H1 (cell line): Measurements from ENCODE around the gene USB1. TPM values are rescaled to one million over a fixed set of nuclear protein-coding genes. Genes with fewer than 3 reads are reported as not detected.

Experiments used
- CTCF ChIA-PET: fragments of 300-600 bp; sonication (Branson Sonifier 250); formaldehyde crosslinking; loops from one replicate; lab custom pipeline; 2021; ENCODE audit not compliant: partially characterized antibody; lab: Charles Lee
- POLR2A ChIA-PET: fragments of 300-600 bp; sonication (Branson Sonifier 250); formaldehyde crosslinking; loops from one replicate; lab custom pipeline; 2021; ENCODE audit warnings: inconsistent platforms; ENCODE audit not compliant: partially characterized antibody; lab: Charles Lee
- DNase-seq, 2 experiments: peaks; one replicate each; pipeline versions ENCODE4 v3.0.0 to v3.0.0-alpha.2; 2010 to 2022; ENCODE audit warnings: low spot score in 2 of 2, low read depth in 1 of 2, mixed read lengths in 1 of 2
- FAIRE-seq: peaks from 2 replicates; lab custom pipeline; 2011; peaks lifted over from hg19 to GRCh38; lab: Jason Lieb, UNC
- H2AFZ ChIP-seq: 2 replicates; pipeline ENCODE4 v1.8.1; 2012; ENCODE audit warnings: low read length, inconsistent platforms
- H2AK5ac ChIP-seq: 2 replicates; pipeline ENCODE4 v1.6.1; 2013; ENCODE audit warnings: low read depth, low read length
- H2BK120ac ChIP-seq: replicated peaks from 2 replicates; pipeline ENCODE3; 2013; ENCODE audit warnings: low read depth, low read length, inconsistent platforms
- H2BK12ac ChIP-seq: 2 replicates; pipeline ENCODE4 v1.6.1; 2013; ENCODE audit warnings: low read depth, low read length
- H2BK15ac ChIP-seq: 2 replicates; pipeline ENCODE4 v1.6.1; 2013; ENCODE audit warnings: low read length
- H2BK20ac ChIP-seq: 2 replicates; pipeline ENCODE4 v1.6.1; 2013; ENCODE audit warnings: low read length
- H2BK5ac ChIP-seq: 2 replicates; pipeline ENCODE4 v1.6.1; 2013; ENCODE audit warnings: low read depth, low read length
- H3K14ac ChIP-seq: 2 replicates; pipeline ENCODE4 v1.6.1; 2013; ENCODE audit warnings: inconsistent platforms; ENCODE audit not compliant: insufficient read length
- H3K18ac ChIP-seq: 2 replicates; pipeline ENCODE4 v1.6.1; 2013; ENCODE audit warnings: low read length; ENCODE audit errors: extremely low read depth
- H3K23ac ChIP-seq: 2 replicates; pipeline ENCODE4 v1.6.1; 2013; ENCODE audit warnings: inconsistent platforms; ENCODE audit not compliant: insufficient read length
- H3K23me2 ChIP-seq: 2 replicates; pipeline ENCODE4 v1.6.1; 2013; ENCODE audit warnings: low read depth, low read length
- H3K27ac ChIP-seq: 2 replicates; pipeline ENCODE4 v1.6.1; 2011; ENCODE audit warnings: low read depth, low read length, inconsistent platforms
- H3K27me3 ChIP-seq, 4 experiments: replicated peaks in 1 of 4; 1 replicate in 1 of 4; 2 replicates in 3 of 4; pipeline versions ENCODE4 v1.6.1 to v1.8.1; 2011 to 2013; ENCODE audit warnings: low read length in 3 of 4, mild to moderate bottlenecking in 3 of 4, inconsistent platforms in 2 of 4, mixed read lengths in 2 of 4, moderate library complexity in 1 of 4; ENCODE audit not compliant: control insufficient read depth in 3 of 4, insufficient read depth in 3 of 4; ENCODE audit errors: extremely low read depth in 1 of 4
- H3K36me3 ChIP-seq, 4 experiments: 2 replicates each; pipeline versions ENCODE4 v1.6.1 to v1.8.1; 2011 to 2013; ENCODE audit warnings: mild to moderate bottlenecking in 4 of 4, low read length in 3 of 4, moderate library complexity in 2 of 4, control low read depth in 1 of 4, inconsistent platforms in 1 of 4; ENCODE audit not compliant: insufficient read depth in 4 of 4, control insufficient read depth in 2 of 4
- H3K4ac ChIP-seq: replicated peaks from 2 replicates; pipeline ENCODE3; 2013; ENCODE audit warnings: low read length, low read depth, mixed read lengths, inconsistent platforms; ENCODE audit not compliant: insufficient read length
- H3K4me1 ChIP-seq, 4 experiments: replicated peaks in 1 of 4; 1 replicate in 1 of 4; 2 replicates in 3 of 4; pipeline versions ENCODE4 v1.6.1 to v1.8.1; 2011 to 2013; ENCODE audit warnings: low read length in 3 of 4, inconsistent platforms in 2 of 4, mixed read lengths in 1 of 4; ENCODE audit not compliant: insufficient read depth in 4 of 4, control insufficient read depth in 3 of 4
- H3K4me2 ChIP-seq, 2 experiments: 2 replicates each; pipeline versions ENCODE4 v1.6.1 to v1.8.1; 2011 to 2013; ENCODE audit warnings: low read depth in 2 of 2, low read length in 2 of 2, control low read depth in 1 of 2, inconsistent platforms in 1 of 2, mild to moderate bottlenecking in 1 of 2; ENCODE audit not compliant: insufficient read depth in 1 of 2
- H3K4me3 ChIP-seq, 4 experiments: fragments of 200-600, 300-600 bp in 1 of 4; sonication (generic), shearing (Covaris generic), sonication (Bioruptor Twin) in 1 of 4; 2 replicates each; pipeline versions ENCODE4 v1.5.1 to v1.8.1; 2011 to 2016; ENCODE audit warnings: low read length in 4 of 4, low read depth in 3 of 4, control low read depth in 2 of 4, inconsistent platforms in 2 of 4, mild to moderate bottlenecking in 2 of 4, mixed read lengths in 1 of 4, moderate library complexity in 1 of 4; ENCODE audit not compliant: insufficient read depth in 2 of 4; ENCODE audit errors: extremely low read depth in 1 of 4
- H3K56ac ChIP-seq: replicated peaks from 2 replicates; pipeline ENCODE3; 2013; ENCODE audit warnings: low read depth, mild to moderate bottlenecking, mixed read lengths, low read length, inconsistent platforms; ENCODE audit not compliant: insufficient read length
- H3K79me1 ChIP-seq: 2 replicates; pipeline ENCODE4 v1.6.1; 2013; ENCODE audit warnings: low read depth, low read length, control low read depth
- H3K79me2 ChIP-seq, 2 experiments: 2 replicates each; pipeline versions ENCODE4 v1.6.1 to v1.8.1; 2012 to 2013; ENCODE audit warnings: low read length in 2 of 2, mild to moderate bottlenecking in 2 of 2, inconsistent platforms in 1 of 2; ENCODE audit not compliant: insufficient read depth in 2 of 2, control insufficient read depth in 1 of 2
- H3K9ac ChIP-seq, 4 experiments: replicated peaks in 1 of 4; 1 replicate in 1 of 4; 2 replicates in 3 of 4; pipeline versions ENCODE4 v1.6.1 to v1.8.1; 2011 to 2013; ENCODE audit warnings: low read depth in 3 of 4, low read length in 3 of 4, control low read depth in 2 of 4, mild to moderate bottlenecking in 2 of 4, moderate library complexity in 2 of 4, inconsistent platforms in 1 of 4; ENCODE audit errors: extremely low read depth in 1 of 4
- H3K9me3 ChIP-seq, 2 experiments: 2 replicates each; pipeline versions ENCODE4 v1.6.1 to v1.8.1; 2012 to 2013; ENCODE audit warnings: mild to moderate bottlenecking in 2 of 2, moderate library complexity in 2 of 2, control low read depth in 1 of 2, inconsistent platforms in 1 of 2, low read depth in 1 of 2, low read length in 1 of 2, mixed read lengths in 1 of 2; ENCODE audit not compliant: insufficient read depth in 2 of 2
- H4K20me1 ChIP-seq, 2 experiments: replicated peaks in 1 of 2; 2 replicates each; pipeline versions ENCODE3 to v1.8.1; 2011 to 2013; ENCODE audit warnings: inconsistent platforms in 2 of 2, low read length in 2 of 2, mild to moderate bottlenecking in 1 of 2; ENCODE audit not compliant: insufficient read depth in 2 of 2, control insufficient read depth in 1 of 2
- H4K5ac ChIP-seq: 2 replicates; pipeline ENCODE4 v1.6.1; 2013; ENCODE audit warnings: low read length, low read depth, mixed read lengths, inconsistent platforms; ENCODE audit not compliant: insufficient read length
- H4K8ac ChIP-seq: 2 replicates; pipeline ENCODE4 v1.8.0; 2013; ENCODE audit warnings: mild to moderate bottlenecking, moderate library complexity, low read length, inconsistent platforms; ENCODE audit not compliant: insufficient read depth; ENCODE audit errors: extremely low read depth
- H4K91ac ChIP-seq: replicated peaks from 2 replicates; pipeline ENCODE3; 2013; ENCODE audit warnings: low read length, mixed read lengths, inconsistent platforms; ENCODE audit not compliant: insufficient read length
- BRCA1 ChIP-seq: IDR thresholded peaks from 2 replicates; pipeline ENCODE4 v1.6.1; 2012; ENCODE audit warnings: low read depth, low read length, improper control_type of control experiment
- KDM5A ChIP-seq: fragments of 200-600 bp; IDR thresholded peaks from 2 replicates; pipeline ENCODE4 v1.7.1; 2012; ENCODE audit warnings: mild to moderate bottlenecking, low read length, inconsistent platforms, mixed read lengths
- WGBS, 2 experiments: shearing (Covaris generic) in 1 of 2; methylation state at CpG; one replicate each; pipeline versions ENCODE4 v1.1.6 to v1.1.7; 2013 to 2015; ENCODE audit warnings: low lambda C conversion rate in 2 of 2, mixed read lengths in 2 of 2, inconsistent platforms in 1 of 2, low coverage in 1 of 2, missing lambda C conversion rate in 1 of 2; ENCODE audit not compliant: insufficient replicate concordance in 2 of 2, insufficient coverage in 1 of 2, insufficient read length in 1 of 2; ENCODE audit errors: extremely low coverage in 1 of 2, missing lambda C conversion rate in 1 of 2; 5-methylcytosine and 5-hydroxymethylcytosine counted together
- long read RNA-seq, 2 experiments: library from RNA in 1 of 2; library from capped mRNA in 1 of 2; stranded (forward); transcript quantifications; one replicate each; pipeline ENCODE4 v2.0.0, GENCODE V29; 2021; ENCODE audit warnings: inconsistent platforms in 1 of 2
- polyA minus RNA-seq, 3 experiments: library from RNA; depleted of rRNA, polyadenylated mRNA; stranded (reverse); fragments of >200 nt; gene quantifications; 1 replicate in 2 of 3; 2 replicates in 1 of 3; pipeline ENCODE4 v1.2.3, GENCODE V29; 2011
- polyA plus RNA-seq, 7 experiments: library from polyadenylated mRNA; depleted of rRNA in 3 of 7; stranded (reverse) in 5 of 7; unstranded in 2 of 7; fragments of >200 nt in 5 of 7; fragments of 200-250 nt in 2 of 7; gene quantifications; 1 replicate in 5 of 7; 2 replicates in 1 of 7; 4 replicates in 1 of 7; pipeline versions ENCODE4 v1.2.1 to v1.2.3, GENCODE V29; 2011 to 2013; ENCODE audit warnings: missing spikeins in 2 of 7, mixed read lengths in 2 of 7
- total RNA-seq: library from RNA; stranded (reverse); fragmentation: NEBNext Ultra II Directional; extraction: Animal tissue kit (Norgen Biotek cat#: 25700); gene quantifications from 2 replicates; pipeline ENCODE4 v1.2.1, GENCODE V29; 2021
- TF ChIP-seq, protein P1 (sequence below), 3 experiments: IDR thresholded peaks; 1 replicate in 2 of 3; 2 replicates in 1 of 3; pipeline versions ENCODE4 v1.5.1 to v1.6.1; 2011; ENCODE audit warnings: low read length in 3 of 3, mild to moderate bottlenecking in 3 of 3, inconsistent platforms in 2 of 3, low read depth in 1 of 3, moderate library complexity in 1 of 3; ENCODE audit not compliant: insufficient read depth in 1 of 3; ENCODE audit errors: control extremely low read depth in 1 of 3

Gene USB1, protein sequence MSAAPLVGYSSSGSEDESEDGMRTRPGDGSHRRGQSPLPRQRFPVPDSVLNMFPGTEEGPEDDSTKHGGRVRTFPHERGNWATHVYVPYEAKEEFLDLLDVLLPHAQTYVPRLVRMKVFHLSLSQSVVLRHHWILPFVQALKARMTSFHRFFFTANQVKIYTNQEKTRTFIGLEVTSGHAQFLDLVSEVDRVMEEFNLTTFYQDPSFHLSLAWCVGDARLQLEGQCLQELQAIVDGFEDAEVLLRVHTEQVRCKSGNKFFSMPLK
- total RNA-seq (65.4 and 72.9 TPM in 2 replicates), polyA plus RNA-seq (2011; rRNA removed) (75.9 and 81.0 TPM in 2 replicates), polyA minus RNA-seq (2011; rRNA and poly(A)+ RNA removed) (59.7 and 77.6 TPM in 2 replicates)
- polyA plus RNA-seq (2011; cell fraction: cytosol; rRNA removed), result 70.6 TPM
- 50.0 TPM for polyA plus RNA-seq (2011; cell fraction: nucleus; rRNA removed)
- polyA plus RNA-seq (2012, experiment 1 of 2), result 66.1 to 74.2 TPM (median 69.6 TPM) in 4 replicates
- 55.9 TPM for polyA plus RNA-seq (2012, experiment 2 of 2)
- 47.0 TPM for polyA plus RNA-seq (2013, experiment 1 of 2)
- 48.2 TPM for polyA plus RNA-seq (2013, experiment 2 of 2)
- 85.1 TPM for polyA minus RNA-seq (2011; cell fraction: cytosol; rRNA and poly(A)+ RNA removed)
- 41.5 TPM for polyA minus RNA-seq (2011; cell fraction: nucleus; rRNA and poly(A)+ RNA removed)
- long read RNA-seq, experiment 1, partial matches to known transcripts, result 39 of 45 reads
- long read RNA-seq, experiment 1, other reads (novel, unspliced or antisense), result 0 of 45 reads
- long read RNA-seq, experiment 2, transcript USB1-201 (7 exons, 2,282 nt), result major isoform, 64 of 79 reads
- long read RNA-seq, experiment 2, partial matches to known transcripts, result 3 of 79 reads
- long read RNA-seq, experiment 2, other reads (novel, unspliced or antisense), result 7 of 79 reads

DNA sequence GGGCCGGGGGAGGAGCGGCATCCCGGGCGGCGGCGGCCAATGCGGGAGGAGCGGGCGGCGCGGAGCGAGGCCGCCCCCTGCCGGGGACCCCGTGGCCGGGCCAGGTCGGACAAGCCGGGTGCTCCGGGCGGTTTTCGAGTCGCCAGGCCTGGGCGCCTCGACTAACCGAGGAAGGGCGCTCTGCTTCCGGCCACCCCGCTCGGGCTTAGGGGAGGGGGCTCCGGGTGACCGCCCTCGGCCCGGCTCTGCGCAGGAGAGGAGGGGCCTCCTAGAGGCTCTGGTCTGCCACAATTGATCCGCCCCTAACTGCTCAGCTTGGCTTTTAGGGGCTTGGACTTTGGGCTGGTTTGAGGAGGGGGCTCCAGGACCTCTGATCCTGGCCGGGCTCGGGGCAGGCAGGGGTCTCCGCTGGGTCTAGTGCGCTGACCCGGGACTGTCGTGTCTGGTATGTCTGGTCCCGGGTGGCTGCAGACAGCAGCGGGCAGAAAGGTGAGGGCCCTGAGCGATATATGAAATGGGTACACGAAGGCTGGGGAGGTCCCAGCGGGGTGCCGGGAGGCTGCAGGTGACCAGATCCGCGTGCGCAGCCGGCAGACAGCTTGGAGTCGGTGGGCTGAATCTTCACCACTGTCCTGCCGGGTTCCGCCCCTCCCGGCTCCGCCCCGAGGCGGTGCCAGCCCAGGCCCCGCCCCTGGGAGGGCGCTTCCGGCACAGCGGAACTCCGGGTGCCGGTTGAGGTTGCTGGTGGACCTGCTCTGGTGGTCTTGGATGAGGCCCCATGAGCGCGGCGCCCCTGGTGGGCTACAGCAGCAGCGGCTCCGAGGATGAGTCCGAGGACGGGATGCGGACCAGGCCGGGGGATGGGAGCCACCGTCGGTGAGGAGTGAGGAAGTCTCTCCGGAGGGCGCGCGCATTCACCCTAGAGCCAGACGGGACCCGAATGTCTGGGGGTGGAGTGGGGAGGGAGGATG lies at the start of gene USB1:
Gene USB1 (plus strand): TSS at position 702 of the 971 bp plus-strand sequence. CDS start 77 bp downstream, at position 779.
- Histone ChIP-seq H3K14ac (no peak within 1 kb of the TSS), H2AFZ (peak within 1 kb of the TSS; percentile 65; the same call in 1 of the 2 replicates), H3K9ac (peak within 1 kb of the TSS; percentile 51 to 86 (median 52); a peak in 6 of 7 replicates), H3K23me2 (peaks cover 7% of the 10 kb centered on the region), H3K36me3 (peaks cover 0 to 21% (median 10%) of the 10 kb centered on the region in 4 experiments; a peak in 5 of 8 replicates), H3K4me3 (peak within 1 kb of the TSS; percentile 63 to 96 (median 84)), H2BK5ac (peak within 1 kb of the TSS; percentile 71; the same call in 1 of the 2 replicates), H3K4me1 (peaks cover 5 to 8% (median 7%) of the 10 kb centered on the region in 4 experiments; a peak in 6 of 7 replicates), H3K23ac (no peak within 1 kb of the TSS), H4K91ac (peak within 1 kb of the TSS; percentile 7), H3K9me3 (no peaks in the 10 kb centered on the region), H3K56ac (peak within 1 kb of the TSS; percentile 63), H2BK120ac (no peak within 1 kb of the TSS), H3K79me1 (no peaks in the 10 kb centered on the region), H4K5ac (peak within 1 kb of the TSS; percentile 45), H3K18ac (peak within 1 kb of the TSS; percentile 83; the same call in 1 of the 2 replicates), H4K20me1 (peaks cover 0 to 6% of the 10 kb centered on the region in 2 experiments), H3K4ac (no peak within 1 kb of the TSS), H4K8ac (peak within 1 kb of the TSS; percentile 86), H3K27ac (no peak within 1 kb of the TSS), H2BK20ac (no peak within 1 kb of the TSS), H2AK5ac (no peak within 1 kb of the TSS), H2BK12ac (no peak within 1 kb of the TSS), H3K4me2 (peak within 1 kb of the TSS; percentile 79 to 98), H3K27me3 (peaks cover 0 to 3% (median 0%) of the 10 kb centered on the region in 4 experiments; a peak in 2 of 7 replicates), H2BK15ac (no peak within 1 kb of the TSS), H3K79me2 (no peaks in the 10 kb centered on the region; a peak in 1 of 4 replicates)
- DNase-seq, result peak; percentile 85 to 92
- POLR2A ChIA-PET, result interaction anchor here (0.8 to 2.2 kb wide), 11 partner anchors 9 to 334 kb away, joined by 3 to 7 read pairs (median 3); partner anchors contain the start of gene MMP15
- no peak for FAIRE-seq
- CTCF ChIA-PET, result interaction anchor here (0.9 to 26.3 kb wide), 22 partner anchors 9 to 201 kb away, joined by 3 to 305 read pairs (median 4); no protein-coding TSS in a partner anchor
- WGBS, 2 experiments, result 2% methylated on average over 37 of the region's 81 CpGs; no CpG with 5 or more reads in 1 of the 2 experiments
- no peak for TF ChIP-seq BRCA1
- TF ChIP-seq, protein P1, sequence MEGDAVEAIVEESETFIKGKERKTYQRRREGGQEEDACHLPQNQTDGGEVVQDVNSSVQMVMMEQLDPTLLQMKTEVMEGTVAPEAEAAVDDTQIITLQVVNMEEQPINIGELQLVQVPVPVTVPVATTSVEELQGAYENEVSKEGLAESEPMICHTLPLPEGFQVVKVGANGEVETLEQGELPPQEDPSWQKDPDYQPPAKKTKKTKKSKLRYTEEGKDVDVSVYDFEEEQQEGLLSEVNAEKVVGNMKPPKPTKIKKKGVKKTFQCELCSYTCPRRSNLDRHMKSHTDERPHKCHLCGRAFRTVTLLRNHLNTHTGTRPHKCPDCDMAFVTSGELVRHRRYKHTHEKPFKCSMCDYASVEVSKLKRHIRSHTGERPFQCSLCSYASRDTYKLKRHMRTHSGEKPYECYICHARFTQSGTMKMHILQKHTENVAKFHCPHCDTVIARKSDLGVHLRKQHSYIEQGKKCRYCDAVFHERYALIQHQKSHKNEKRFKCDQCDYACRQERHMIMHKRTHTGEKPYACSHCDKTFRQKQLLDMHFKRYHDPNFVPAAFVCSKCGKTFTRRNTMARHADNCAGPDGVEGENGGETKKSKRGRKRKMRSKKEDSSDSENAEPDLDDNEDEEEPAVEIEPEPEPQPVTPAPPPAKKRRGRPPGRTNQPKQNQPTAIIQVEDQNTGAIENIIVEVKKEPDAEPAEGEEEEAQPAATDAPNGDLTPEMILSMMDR (IDR thresholded peaks at IDR 0.05; ENCODE audit: control extremely low read depth in 1 of 3, insufficient read depth in 1 of 3, low read depth in 1 of 3, low read length in 3 of 3), result peak; percentile 57 to 71 (median 64)
- 0 out of 2 replicates have a peak, but pooled peaks have one; percentile 9 for TF ChIP-seq KDM5A
